ENCODE measurements around the gene STPG2. TPM values are rescaled to one million over a fixed set of nuclear protein-coding genes. Genes with fewer than 3 reads are reported as not detected.

STPG2 gene
- total RNA-seq, 1 experiment from 2014 or later, result 0.61 TPM

DNA sequence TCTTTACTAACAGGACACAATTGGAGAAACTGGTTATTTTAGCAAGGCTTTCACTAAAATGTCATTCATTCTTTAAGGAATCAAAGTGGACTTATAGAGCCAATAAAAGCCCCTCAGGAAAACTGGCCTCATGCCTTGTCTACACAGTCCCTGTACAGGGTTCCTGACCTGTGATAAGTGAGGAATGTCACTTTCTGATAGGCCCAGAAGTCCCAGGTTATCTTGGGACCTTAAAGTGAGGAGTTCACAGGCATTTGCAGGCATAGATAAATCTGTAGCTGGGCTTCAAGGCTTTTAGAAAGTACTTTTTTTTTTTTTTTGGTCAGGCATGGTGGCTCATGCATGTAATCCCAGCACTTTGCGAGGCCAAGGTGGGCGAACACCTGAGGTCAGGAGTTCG, 19.4 kb upstream of the STPG2 start:
- CTCF ChIA-PET, result no interaction called here
- H3K4me3 Mint-ChIP-seq (ENCODE audit: unreplicated experiment), result no peak overlapping the region
- intact Hi-C loops (cut with micrococcal nuclease), result no loop called here

GRCh38 chr4:98151145-98151924, 8.1 kb upstream of the STPG2 start:
- H3K4me1 Mint-ChIP-seq (ENCODE audit: insufficient read depth, unreplicated experiment), result no peaks in the 10 kb centered on the region
- intact Hi-C loops (cut with micrococcal nuclease), result loop anchor here (2.0 to 5.0 kb wide), 3 partner anchors 315 to 1311 kb away; no protein-coding TSS in a partner anchor
- no peaks in the 10 kb centered on the region for H3K36me3 Mint-ChIP-seq (ENCODE audit: insufficient read depth, unreplicated experiment)
- no TSS peak for BruUV-seq (replicated peaks)
- TF ChIP-seq, protein P1, sequence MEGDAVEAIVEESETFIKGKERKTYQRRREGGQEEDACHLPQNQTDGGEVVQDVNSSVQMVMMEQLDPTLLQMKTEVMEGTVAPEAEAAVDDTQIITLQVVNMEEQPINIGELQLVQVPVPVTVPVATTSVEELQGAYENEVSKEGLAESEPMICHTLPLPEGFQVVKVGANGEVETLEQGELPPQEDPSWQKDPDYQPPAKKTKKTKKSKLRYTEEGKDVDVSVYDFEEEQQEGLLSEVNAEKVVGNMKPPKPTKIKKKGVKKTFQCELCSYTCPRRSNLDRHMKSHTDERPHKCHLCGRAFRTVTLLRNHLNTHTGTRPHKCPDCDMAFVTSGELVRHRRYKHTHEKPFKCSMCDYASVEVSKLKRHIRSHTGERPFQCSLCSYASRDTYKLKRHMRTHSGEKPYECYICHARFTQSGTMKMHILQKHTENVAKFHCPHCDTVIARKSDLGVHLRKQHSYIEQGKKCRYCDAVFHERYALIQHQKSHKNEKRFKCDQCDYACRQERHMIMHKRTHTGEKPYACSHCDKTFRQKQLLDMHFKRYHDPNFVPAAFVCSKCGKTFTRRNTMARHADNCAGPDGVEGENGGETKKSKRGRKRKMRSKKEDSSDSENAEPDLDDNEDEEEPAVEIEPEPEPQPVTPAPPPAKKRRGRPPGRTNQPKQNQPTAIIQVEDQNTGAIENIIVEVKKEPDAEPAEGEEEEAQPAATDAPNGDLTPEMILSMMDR (IDR thresholded peaks at IDR 0.05; ENCODE audit: unreplicated experiment), result no peak
- H3K27ac Mint-ChIP-seq (ENCODE audit: low read depth, unreplicated experiment), result no peak overlapping the region
- H3K4me3 Mint-ChIP-seq (ENCODE audit: unreplicated experiment), result no peak overlapping the region
- ChIA-PET POLR2A (interaction anchor here (0.5 to 2.2 kb wide), 5 partner anchors 8 to 778 kb away, joined by 3 to 9 read pairs (median 3); partner anchors contain the start of genes RAP1GDS1 and STPG2), CTCF (interaction anchor here (0.6 to 2.0 kb wide), 12 partner anchors 13 to 1408 kb away, joined by 3 to 5 read pairs (median 3); partner anchors contain the start of gene METAP1)
- no peaks in the 10 kb centered on the region for H3K27me3 Mint-ChIP-seq (ENCODE audit: insufficient read depth, unreplicated experiment)
- no peak for DNase-seq (ENCODE audit: unreplicated experiment)
- H3K9me3 Mint-ChIP-seq (ENCODE audit: unreplicated experiment), result no peaks in the 10 kb centered on the region

More for the DNA sequence above, 19.4 kb upstream of the STPG2 start:
- DNase-seq (ENCODE audit: unreplicated experiment), result no peak
- Mint-ChIP-seq H3K27ac (ENCODE audit: low read depth, unreplicated experiment) (no peak overlapping the region), H3K9me3 (ENCODE audit: unreplicated experiment) (no peaks in the 10 kb centered on the region), H3K27me3 (ENCODE audit: insufficient read depth, unreplicated experiment) (no peaks in the 10 kb centered on the region), H3K36me3 (ENCODE audit: insufficient read depth, unreplicated experiment) (no peaks in the 10 kb centered on the region), H3K4me1 (ENCODE audit: insufficient read depth, unreplicated experiment) (peaks cover 9% of the 10 kb centered on the region)
- TF ChIP-seq, protein P1 (IDR thresholded peaks at IDR 0.05; ENCODE audit: unreplicated experiment), result no peak
- BruUV-seq (replicated peaks), result no TSS peak
- POLR2A ChIA-PET, result interaction anchor here (1.0 kb wide), 1 partner anchor 98 kb away, joined by 3 read pairs; the partner anchor contains the start of gene RAP1GDS1

GRCh38 chr4:98150092-98150761, 7.0 kb upstream of the STPG2 start:
- Mint-ChIP-seq H3K4me1 (ENCODE audit: insufficient read depth, unreplicated experiment) (no peaks in the 10 kb centered on the region), H3K36me3 (ENCODE audit: insufficient read depth, unreplicated experiment) (no peaks in the 10 kb centered on the region), H3K27ac (ENCODE audit: low read depth, unreplicated experiment) (no peak overlapping the region), H3K4me3 (ENCODE audit: unreplicated experiment) (no peak overlapping the region), H3K9me3 (ENCODE audit: unreplicated experiment) (no peaks in the 10 kb centered on the region), H3K27me3 (ENCODE audit: insufficient read depth, unreplicated experiment) (no peaks in the 10 kb centered on the region)
- no TSS peak for BruUV-seq (replicated peaks)
- CTCF ChIA-PET, result interaction anchor here (0.5 to 2.3 kb wide), 13 partner anchors 16 to 906 kb away, joined by 3 to 14 read pairs (median 4); partner anchors contain the start of gene METAP1
- DNase-seq (ENCODE audit: unreplicated experiment), result peak; percentile 20
- TF ChIP-seq, protein P1 (IDR thresholded peaks at IDR 0.05; ENCODE audit: unreplicated experiment), result peak; percentile 30
- POLR2A ChIA-PET, result interaction anchor here (1.0 to 1.3 kb wide), 2 partner anchors 16 to 111 kb away, joined by 3 to 7 read pairs; partner anchors contain the start of gene RAP1GDS1
- intact Hi-C loops (cut with micrococcal nuclease), result loop anchor here (2.0 to 5.0 kb wide), 3 partner anchors 317 to 1313 kb away; no protein-coding TSS in a partner anchor

- no TSS peak for BruUV-seq (replicated peaks)
- H3K27ac Mint-ChIP-seq (ENCODE audit: low read depth, unreplicated experiment), result no peak overlapping the region
- DNase-seq (ENCODE audit: unreplicated experiment), result peak; percentile 14
- H3K36me3 Mint-ChIP-seq (ENCODE audit: insufficient read depth, unreplicated experiment), result no peaks in the 10 kb centered on the region
- ChIA-PET CTCF (interaction anchor here (0.5 to 2.3 kb wide), 5 partner anchors 20 to 908 kb away, joined by 3 to 14 read pairs (median 4); no protein-coding TSS in a partner anchor), POLR2A (interaction anchor here (0.9 kb wide), 1 partner anchor 112 kb away, joined by 3 read pairs; the partner anchor contains the start of gene RAP1GDS1)
- H3K27me3 Mint-ChIP-seq (ENCODE audit: insufficient read depth, unreplicated experiment), result no peaks in the 10 kb centered on the region
- H3K4me1 Mint-ChIP-seq (ENCODE audit: insufficient read depth, unreplicated experiment), result peaks cover 1% of the 10 kb centered on the region
- H3K9me3 Mint-ChIP-seq (ENCODE audit: unreplicated experiment), result no peaks in the 10 kb centered on the region
- intact Hi-C loops (cut with micrococcal nuclease), result no loop called here
- TF ChIP-seq, protein P1 (IDR thresholded peaks at IDR 0.05; ENCODE audit: unreplicated experiment), result no peak
- H3K4me3 Mint-ChIP-seq (ENCODE audit: unreplicated experiment), result no peak overlapping the region
Measured at GRCh38 chr4:98148856-98149255, 5.6 kb upstream of the STPG2 start.
